H1 (cell line): Measurements from ENCODE around the gene SHCBP1. TPM values are rescaled to one million over a fixed set of nuclear protein-coding genes. Genes with fewer than 3 reads are reported as not detected.

Source experiments
- BACH1 ChIP-seq: IDR thresholded peaks from 2 replicates; pipeline ENCODE4 v1.6.1; 2012; ENCODE audit warnings: low read length, improper control_type of control experiment
- HDAC2 ChIP-seq, 2 experiments: fragments of 300-600 bp in 1 of 2; sonication (generic) in 1 of 2; IDR thresholded peaks; 2 replicates each; pipeline ENCODE4 v1.6.1; 2011 to 2012; ENCODE audit warnings: low read depth in 2 of 2, low read length in 2 of 2, mild to moderate bottlenecking in 2 of 2, moderate library complexity in 2 of 2, borderline replicate concordance in 1 of 2, inconsistent platforms in 1 of 2
- KDM1A ChIP-seq: fragments of 200-600, 300-600 bp; sonication (generic); IDR thresholded peaks from 2 replicates; pipeline ENCODE4 v1.7.1; 2016; ENCODE audit warnings: mild to moderate bottlenecking, low read length, borderline replicate concordance
- RAD21 ChIP-seq, 2 experiments: IDR thresholded peaks in 1 of 2; conservative IDR thresholded peaks in 1 of 2; 2 replicates each; pipeline ENCODE4 v1.6.1; 2011; ENCODE audit warnings: low read depth in 2 of 2, low read length in 2 of 2, improper control_type of control experiment in 1 of 2, inconsistent platforms in 1 of 2, mild to moderate bottlenecking in 1 of 2, moderate library complexity in 1 of 2
- RFX5 ChIP-seq: IDR thresholded peaks from 2 replicates; pipeline ENCODE4 v1.6.1; 2011; ENCODE audit warnings: low read depth, low read length, improper control_type of control experiment, borderline replicate concordance
- TCF12 ChIP-seq: IDR thresholded peaks from 2 replicates; pipeline ENCODE4 v1.6.1; 2011; ENCODE audit warnings: low read depth, mild to moderate bottlenecking, low read length
- polyA plus RNA-seq, 7 experiments: library from polyadenylated mRNA; depleted of rRNA in 3 of 7; stranded (reverse) in 5 of 7; unstranded in 2 of 7; fragments of >200 nt in 5 of 7; fragments of 200-250 nt in 2 of 7; gene quantifications; 1 replicate in 5 of 7; 2 replicates in 1 of 7; 4 replicates in 1 of 7; pipeline versions ENCODE4 v1.2.1 to v1.2.3, GENCODE V29; 2011 to 2013; ENCODE audit warnings: missing spikeins in 2 of 7, mixed read lengths in 2 of 7
- total RNA-seq: library from RNA; stranded (reverse); fragmentation: NEBNext Ultra II Directional; extraction: Animal tissue kit (Norgen Biotek cat#: 25700); gene quantifications from 2 replicates; pipeline ENCODE4 v1.2.1, GENCODE V29; 2021
- TF ChIP-seq, protein P1 (sequence below): fragments of 300-600 bp; sonication (generic); IDR thresholded peaks from 2 replicates; pipeline ENCODE4 v1.7.1; 2012; ENCODE audit warnings: low read length, moderate library complexity, mild to moderate bottlenecking, inconsistent platforms; ENCODE audit not compliant: insufficient replicate concordance
- TF ChIP-seq, protein P2 (sequence below): IDR thresholded peaks from 2 replicates; pipeline ENCODE4 v1.6.1; 2011; ENCODE audit warnings: low read depth, mild to moderate bottlenecking, low read length; ENCODE audit not compliant: insufficient read depth

SHCBP1 gene
- total and polyA plus RNA-seq, 2 of the 8 experiments (the other 6 are each of a cell fraction or from before 2014, with no cell fraction given), result 5.7 to 14.8 TPM

- TF ChIP-seq, protein P1, sequence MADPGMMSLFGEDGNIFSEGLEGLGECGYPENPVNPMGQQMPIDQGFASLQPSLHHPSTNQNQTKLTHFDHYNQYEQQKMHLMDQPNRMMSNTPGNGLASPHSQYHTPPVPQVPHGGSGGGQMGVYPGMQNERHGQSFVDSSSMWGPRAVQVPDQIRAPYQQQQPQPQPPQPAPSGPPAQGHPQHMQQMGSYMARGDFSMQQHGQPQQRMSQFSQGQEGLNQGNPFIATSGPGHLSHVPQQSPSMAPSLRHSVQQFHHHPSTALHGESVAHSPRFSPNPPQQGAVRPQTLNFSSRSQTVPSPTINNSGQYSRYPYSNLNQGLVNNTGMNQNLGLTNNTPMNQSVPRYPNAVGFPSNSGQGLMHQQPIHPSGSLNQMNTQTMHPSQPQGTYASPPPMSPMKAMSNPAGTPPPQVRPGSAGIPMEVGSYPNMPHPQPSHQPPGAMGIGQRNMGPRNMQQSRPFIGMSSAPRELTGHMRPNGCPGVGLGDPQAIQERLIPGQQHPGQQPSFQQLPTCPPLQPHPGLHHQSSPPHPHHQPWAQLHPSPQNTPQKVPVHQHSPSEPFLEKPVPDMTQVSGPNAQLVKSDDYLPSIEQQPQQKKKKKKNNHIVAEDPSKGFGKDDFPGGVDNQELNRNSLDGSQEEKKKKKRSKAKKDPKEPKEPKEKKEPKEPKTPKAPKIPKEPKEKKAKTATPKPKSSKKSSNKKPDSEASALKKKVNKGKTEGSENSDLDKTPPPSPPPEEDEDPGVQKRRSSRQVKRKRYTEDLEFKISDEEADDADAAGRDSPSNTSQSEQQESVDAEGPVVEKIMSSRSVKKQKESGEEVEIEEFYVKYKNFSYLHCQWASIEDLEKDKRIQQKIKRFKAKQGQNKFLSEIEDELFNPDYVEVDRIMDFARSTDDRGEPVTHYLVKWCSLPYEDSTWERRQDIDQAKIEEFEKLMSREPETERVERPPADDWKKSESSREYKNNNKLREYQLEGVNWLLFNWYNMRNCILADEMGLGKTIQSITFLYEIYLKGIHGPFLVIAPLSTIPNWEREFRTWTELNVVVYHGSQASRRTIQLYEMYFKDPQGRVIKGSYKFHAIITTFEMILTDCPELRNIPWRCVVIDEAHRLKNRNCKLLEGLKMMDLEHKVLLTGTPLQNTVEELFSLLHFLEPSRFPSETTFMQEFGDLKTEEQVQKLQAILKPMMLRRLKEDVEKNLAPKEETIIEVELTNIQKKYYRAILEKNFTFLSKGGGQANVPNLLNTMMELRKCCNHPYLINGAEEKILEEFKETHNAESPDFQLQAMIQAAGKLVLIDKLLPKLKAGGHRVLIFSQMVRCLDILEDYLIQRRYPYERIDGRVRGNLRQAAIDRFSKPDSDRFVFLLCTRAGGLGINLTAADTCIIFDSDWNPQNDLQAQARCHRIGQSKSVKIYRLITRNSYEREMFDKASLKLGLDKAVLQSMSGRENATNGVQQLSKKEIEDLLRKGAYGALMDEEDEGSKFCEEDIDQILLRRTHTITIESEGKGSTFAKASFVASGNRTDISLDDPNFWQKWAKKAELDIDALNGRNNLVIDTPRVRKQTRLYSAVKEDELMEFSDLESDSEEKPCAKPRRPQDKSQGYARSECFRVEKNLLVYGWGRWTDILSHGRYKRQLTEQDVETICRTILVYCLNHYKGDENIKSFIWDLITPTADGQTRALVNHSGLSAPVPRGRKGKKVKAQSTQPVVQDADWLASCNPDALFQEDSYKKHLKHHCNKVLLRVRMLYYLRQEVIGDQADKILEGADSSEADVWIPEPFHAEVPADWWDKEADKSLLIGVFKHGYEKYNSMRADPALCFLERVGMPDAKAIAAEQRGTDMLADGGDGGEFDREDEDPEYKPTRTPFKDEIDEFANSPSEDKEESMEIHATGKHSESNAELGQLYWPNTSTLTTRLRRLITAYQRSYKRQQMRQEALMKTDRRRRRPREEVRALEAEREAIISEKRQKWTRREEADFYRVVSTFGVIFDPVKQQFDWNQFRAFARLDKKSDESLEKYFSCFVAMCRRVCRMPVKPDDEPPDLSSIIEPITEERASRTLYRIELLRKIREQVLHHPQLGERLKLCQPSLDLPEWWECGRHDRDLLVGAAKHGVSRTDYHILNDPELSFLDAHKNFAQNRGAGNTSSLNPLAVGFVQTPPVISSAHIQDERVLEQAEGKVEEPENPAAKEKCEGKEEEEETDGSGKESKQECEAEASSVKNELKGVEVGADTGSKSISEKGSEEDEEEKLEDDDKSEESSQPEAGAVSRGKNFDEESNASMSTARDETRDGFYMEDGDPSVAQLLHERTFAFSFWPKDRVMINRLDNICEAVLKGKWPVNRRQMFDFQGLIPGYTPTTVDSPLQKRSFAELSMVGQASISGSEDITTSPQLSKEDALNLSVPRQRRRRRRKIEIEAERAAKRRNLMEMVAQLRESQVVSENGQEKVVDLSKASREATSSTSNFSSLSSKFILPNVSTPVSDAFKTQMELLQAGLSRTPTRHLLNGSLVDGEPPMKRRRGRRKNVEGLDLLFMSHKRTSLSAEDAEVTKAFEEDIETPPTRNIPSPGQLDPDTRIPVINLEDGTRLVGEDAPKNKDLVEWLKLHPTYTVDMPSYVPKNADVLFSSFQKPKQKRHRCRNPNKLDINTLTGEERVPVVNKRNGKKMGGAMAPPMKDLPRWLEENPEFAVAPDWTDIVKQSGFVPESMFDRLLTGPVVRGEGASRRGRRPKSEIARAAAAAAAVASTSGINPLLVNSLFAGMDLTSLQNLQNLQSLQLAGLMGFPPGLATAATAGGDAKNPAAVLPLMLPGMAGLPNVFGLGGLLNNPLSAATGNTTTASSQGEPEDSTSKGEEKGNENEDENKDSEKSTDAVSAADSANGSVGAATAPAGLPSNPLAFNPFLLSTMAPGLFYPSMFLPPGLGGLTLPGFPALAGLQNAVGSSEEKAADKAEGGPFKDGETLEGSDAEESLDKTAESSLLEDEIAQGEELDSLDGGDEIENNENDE, result no peak
- TF ChIP-seq RAD21 (IDR thresholded peaks at IDR 0.05 in 1 of 2, conservative IDR thresholded peaks at IDR 0.05 in 1 of 2; ENCODE audit: low read depth in 2 of 2, low read length in 2 of 2), result no peak
- TF ChIP-seq, protein P2, sequence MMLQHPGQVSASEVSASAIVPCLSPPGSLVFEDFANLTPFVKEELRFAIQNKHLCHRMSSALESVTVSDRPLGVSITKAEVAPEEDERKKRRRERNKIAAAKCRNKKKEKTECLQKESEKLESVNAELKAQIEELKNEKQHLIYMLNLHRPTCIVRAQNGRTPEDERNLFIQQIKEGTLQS, result no peak
- TF ChIP-seq KDM1A, result no peak
- no peak for TF ChIP-seq RFX5
- no peak for TF ChIP-seq TCF12
- no peak for TF ChIP-seq BACH1
- TF ChIP-seq HDAC2 (IDR thresholded peaks at IDR 0.05; ENCODE audit: borderline replicate concordance in 1 of 2, low read depth in 2 of 2, low read length in 2 of 2), result no peak
- TF ChIP-seq, all 59 proteins: peak for 0
These were observed 14.9 kb downstream of the SHCBP1 start (continued) for GRCh38 chr16:46606231-46606630.
